OCI-LY7 (cell line): ENCODE data around the gene IPCEF1.

Source experiments
- EZH2phosphoT487 ChIP-seq: fragments of 200-600 bp; sonication (generic); IDR thresholded peaks from 2 replicates; pipeline ENCODE4 v1.6.1; 2018; ENCODE audit warnings: low read depth, borderline replicate concordance, mild to moderate bottlenecking, mixed run types, antibody characterized with exemption, low read length, moderate library complexity, mixed read lengths
- TF ChIP-seq, protein P1 (sequence below): fragments of 200-600 bp; sonication (generic); conservative IDR thresholded peaks from 2 replicates; pipeline ENCODE4 v1.5.1; 2014; ENCODE audit warnings: mild to moderate bottlenecking, antibody characterized with exemption, low read length, moderate library complexity, mixed read lengths

DNA sequence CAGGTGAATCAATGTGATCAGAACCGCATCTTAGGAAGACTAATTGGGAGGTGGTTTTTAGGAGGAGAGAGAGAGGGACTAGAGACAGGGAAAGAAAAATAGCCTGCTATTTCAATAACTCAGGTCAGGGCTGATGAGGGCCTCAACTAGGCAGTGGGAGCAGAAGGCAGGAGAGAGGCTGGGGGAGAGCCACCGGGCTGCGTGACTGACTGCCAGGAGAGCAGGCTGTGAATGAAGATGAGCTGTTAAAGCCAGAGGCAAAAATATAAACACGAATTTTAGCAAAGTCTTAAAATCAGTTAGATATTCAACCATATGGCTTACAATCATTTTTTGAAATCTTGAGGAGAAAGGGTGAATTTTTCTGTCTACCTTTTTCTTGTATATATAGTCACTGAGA lies 149.6 kb downstream of the IPCEF1 start:
- TF ChIP-seq, protein P1, sequence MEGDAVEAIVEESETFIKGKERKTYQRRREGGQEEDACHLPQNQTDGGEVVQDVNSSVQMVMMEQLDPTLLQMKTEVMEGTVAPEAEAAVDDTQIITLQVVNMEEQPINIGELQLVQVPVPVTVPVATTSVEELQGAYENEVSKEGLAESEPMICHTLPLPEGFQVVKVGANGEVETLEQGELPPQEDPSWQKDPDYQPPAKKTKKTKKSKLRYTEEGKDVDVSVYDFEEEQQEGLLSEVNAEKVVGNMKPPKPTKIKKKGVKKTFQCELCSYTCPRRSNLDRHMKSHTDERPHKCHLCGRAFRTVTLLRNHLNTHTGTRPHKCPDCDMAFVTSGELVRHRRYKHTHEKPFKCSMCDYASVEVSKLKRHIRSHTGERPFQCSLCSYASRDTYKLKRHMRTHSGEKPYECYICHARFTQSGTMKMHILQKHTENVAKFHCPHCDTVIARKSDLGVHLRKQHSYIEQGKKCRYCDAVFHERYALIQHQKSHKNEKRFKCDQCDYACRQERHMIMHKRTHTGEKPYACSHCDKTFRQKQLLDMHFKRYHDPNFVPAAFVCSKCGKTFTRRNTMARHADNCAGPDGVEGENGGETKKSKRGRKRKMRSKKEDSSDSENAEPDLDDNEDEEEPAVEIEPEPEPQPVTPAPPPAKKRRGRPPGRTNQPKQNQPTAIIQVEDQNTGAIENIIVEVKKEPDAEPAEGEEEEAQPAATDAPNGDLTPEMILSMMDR = no peak
- no peak for TF ChIP-seq EZH2phosphoT487
